H1 (cell line): ENCODE measurements around the gene DES. TPM values are rescaled to one million over a fixed set of nuclear protein-coding genes. Genes with fewer than 3 reads are reported as not detected.
"Not testable (repeated sequence)": the region's sequence is repeated elsewhere in the genome, so short reads cannot be mapped to it uniquely, and the experiment has no call there.

Experiments
- CTCF ChIA-PET: fragments of 300-600 bp; sonication (Branson Sonifier 250); formaldehyde crosslinking; loops from one replicate; lab custom pipeline; 2021; ENCODE audit not compliant: partially characterized antibody; lab: Charles Lee
- POLR2A ChIA-PET: fragments of 300-600 bp; sonication (Branson Sonifier 250); formaldehyde crosslinking; loops from one replicate; lab custom pipeline; 2021; ENCODE audit warnings: inconsistent platforms; ENCODE audit not compliant: partially characterized antibody; lab: Charles Lee
- DNase-seq, 2 experiments: peaks; one replicate each; pipeline versions ENCODE4 v3.0.0 to v3.0.0-alpha.2; 2010 to 2022; ENCODE audit warnings: low spot score in 2 of 2, low read depth in 1 of 2, mixed read lengths in 1 of 2
- FAIRE-seq: peaks from 2 replicates; lab custom pipeline; 2011; peaks lifted over from hg19 to GRCh38; lab: Jason Lieb, UNC
- H2AFZ ChIP-seq: 2 replicates; pipeline ENCODE4 v1.8.1; 2012; ENCODE audit warnings: low read length, inconsistent platforms
- H2AK5ac ChIP-seq: 2 replicates; pipeline ENCODE4 v1.6.1; 2013; ENCODE audit warnings: low read depth, low read length
- H2BK120ac ChIP-seq: replicated peaks from 2 replicates; pipeline ENCODE3; 2013; ENCODE audit warnings: low read depth, low read length, inconsistent platforms
- H2BK12ac ChIP-seq: 2 replicates; pipeline ENCODE4 v1.6.1; 2013; ENCODE audit warnings: low read depth, low read length
- H2BK15ac ChIP-seq: 2 replicates; pipeline ENCODE4 v1.6.1; 2013; ENCODE audit warnings: low read length
- H2BK20ac ChIP-seq: 2 replicates; pipeline ENCODE4 v1.6.1; 2013; ENCODE audit warnings: low read length
- H2BK5ac ChIP-seq: 2 replicates; pipeline ENCODE4 v1.6.1; 2013; ENCODE audit warnings: low read depth, low read length
- H3K14ac ChIP-seq: 2 replicates; pipeline ENCODE4 v1.6.1; 2013; ENCODE audit warnings: inconsistent platforms; ENCODE audit not compliant: insufficient read length
- H3K18ac ChIP-seq: 2 replicates; pipeline ENCODE4 v1.6.1; 2013; ENCODE audit warnings: low read length; ENCODE audit errors: extremely low read depth
- H3K23ac ChIP-seq: 2 replicates; pipeline ENCODE4 v1.6.1; 2013; ENCODE audit warnings: inconsistent platforms; ENCODE audit not compliant: insufficient read length
- H3K23me2 ChIP-seq: 2 replicates; pipeline ENCODE4 v1.6.1; 2013; ENCODE audit warnings: low read depth, low read length
- H3K27ac ChIP-seq: 2 replicates; pipeline ENCODE4 v1.6.1; 2011; ENCODE audit warnings: low read depth, low read length, inconsistent platforms
- H3K27me3 ChIP-seq, 4 experiments: replicated peaks in 1 of 4; 1 replicate in 1 of 4; 2 replicates in 3 of 4; pipeline versions ENCODE4 v1.6.1 to v1.8.1; 2011 to 2013; ENCODE audit warnings: low read length in 3 of 4, mild to moderate bottlenecking in 3 of 4, inconsistent platforms in 2 of 4, mixed read lengths in 2 of 4, moderate library complexity in 1 of 4; ENCODE audit not compliant: control insufficient read depth in 3 of 4, insufficient read depth in 3 of 4; ENCODE audit errors: extremely low read depth in 1 of 4
- H3K36me3 ChIP-seq, 4 experiments: 2 replicates each; pipeline versions ENCODE4 v1.6.1 to v1.8.1; 2011 to 2013; ENCODE audit warnings: mild to moderate bottlenecking in 4 of 4, low read length in 3 of 4, moderate library complexity in 2 of 4, control low read depth in 1 of 4, inconsistent platforms in 1 of 4; ENCODE audit not compliant: insufficient read depth in 4 of 4, control insufficient read depth in 2 of 4
- H3K4ac ChIP-seq: replicated peaks from 2 replicates; pipeline ENCODE3; 2013; ENCODE audit warnings: low read length, low read depth, mixed read lengths, inconsistent platforms; ENCODE audit not compliant: insufficient read length
- H3K4me1 ChIP-seq, 4 experiments: replicated peaks in 1 of 4; 1 replicate in 1 of 4; 2 replicates in 3 of 4; pipeline versions ENCODE4 v1.6.1 to v1.8.1; 2011 to 2013; ENCODE audit warnings: low read length in 3 of 4, inconsistent platforms in 2 of 4, mixed read lengths in 1 of 4; ENCODE audit not compliant: insufficient read depth in 4 of 4, control insufficient read depth in 3 of 4
- H3K4me2 ChIP-seq, 2 experiments: 2 replicates each; pipeline versions ENCODE4 v1.6.1 to v1.8.1; 2011 to 2013; ENCODE audit warnings: low read depth in 2 of 2, low read length in 2 of 2, control low read depth in 1 of 2, inconsistent platforms in 1 of 2, mild to moderate bottlenecking in 1 of 2; ENCODE audit not compliant: insufficient read depth in 1 of 2
- H3K4me3 ChIP-seq, 4 experiments: fragments of 200-600, 300-600 bp in 1 of 4; sonication (generic), shearing (Covaris generic), sonication (Bioruptor Twin) in 1 of 4; 2 replicates each; pipeline versions ENCODE4 v1.5.1 to v1.8.1; 2011 to 2016; ENCODE audit warnings: low read length in 4 of 4, low read depth in 3 of 4, control low read depth in 2 of 4, inconsistent platforms in 2 of 4, mild to moderate bottlenecking in 2 of 4, mixed read lengths in 1 of 4, moderate library complexity in 1 of 4; ENCODE audit not compliant: insufficient read depth in 2 of 4; ENCODE audit errors: extremely low read depth in 1 of 4
- H3K56ac ChIP-seq: replicated peaks from 2 replicates; pipeline ENCODE3; 2013; ENCODE audit warnings: low read depth, mild to moderate bottlenecking, mixed read lengths, low read length, inconsistent platforms; ENCODE audit not compliant: insufficient read length
- H3K79me1 ChIP-seq: 2 replicates; pipeline ENCODE4 v1.6.1; 2013; ENCODE audit warnings: low read depth, low read length, control low read depth
- H3K79me2 ChIP-seq, 2 experiments: 2 replicates each; pipeline versions ENCODE4 v1.6.1 to v1.8.1; 2012 to 2013; ENCODE audit warnings: low read length in 2 of 2, mild to moderate bottlenecking in 2 of 2, inconsistent platforms in 1 of 2; ENCODE audit not compliant: insufficient read depth in 2 of 2, control insufficient read depth in 1 of 2
- H3K9ac ChIP-seq, 4 experiments: replicated peaks in 1 of 4; 1 replicate in 1 of 4; 2 replicates in 3 of 4; pipeline versions ENCODE4 v1.6.1 to v1.8.1; 2011 to 2013; ENCODE audit warnings: low read depth in 3 of 4, low read length in 3 of 4, control low read depth in 2 of 4, mild to moderate bottlenecking in 2 of 4, moderate library complexity in 2 of 4, inconsistent platforms in 1 of 4; ENCODE audit errors: extremely low read depth in 1 of 4
- H3K9me3 ChIP-seq, 2 experiments: 2 replicates each; pipeline versions ENCODE4 v1.6.1 to v1.8.1; 2012 to 2013; ENCODE audit warnings: mild to moderate bottlenecking in 2 of 2, moderate library complexity in 2 of 2, control low read depth in 1 of 2, inconsistent platforms in 1 of 2, low read depth in 1 of 2, low read length in 1 of 2, mixed read lengths in 1 of 2; ENCODE audit not compliant: insufficient read depth in 2 of 2
- H4K20me1 ChIP-seq, 2 experiments: replicated peaks in 1 of 2; 2 replicates each; pipeline versions ENCODE3 to v1.8.1; 2011 to 2013; ENCODE audit warnings: inconsistent platforms in 2 of 2, low read length in 2 of 2, mild to moderate bottlenecking in 1 of 2; ENCODE audit not compliant: insufficient read depth in 2 of 2, control insufficient read depth in 1 of 2
- H4K5ac ChIP-seq: 2 replicates; pipeline ENCODE4 v1.6.1; 2013; ENCODE audit warnings: low read length, low read depth, mixed read lengths, inconsistent platforms; ENCODE audit not compliant: insufficient read length
- H4K8ac ChIP-seq: 2 replicates; pipeline ENCODE4 v1.8.0; 2013; ENCODE audit warnings: mild to moderate bottlenecking, moderate library complexity, low read length, inconsistent platforms; ENCODE audit not compliant: insufficient read depth; ENCODE audit errors: extremely low read depth
- H4K91ac ChIP-seq: replicated peaks from 2 replicates; pipeline ENCODE3; 2013; ENCODE audit warnings: low read length, mixed read lengths, inconsistent platforms; ENCODE audit not compliant: insufficient read length
- WGBS, 2 experiments: shearing (Covaris generic) in 1 of 2; methylation state at CpG; one replicate each; pipeline versions ENCODE4 v1.1.6 to v1.1.7; 2013 to 2015; ENCODE audit warnings: low lambda C conversion rate in 2 of 2, mixed read lengths in 2 of 2, inconsistent platforms in 1 of 2, low coverage in 1 of 2, missing lambda C conversion rate in 1 of 2; ENCODE audit not compliant: insufficient replicate concordance in 2 of 2, insufficient coverage in 1 of 2, insufficient read length in 1 of 2; ENCODE audit errors: extremely low coverage in 1 of 2, missing lambda C conversion rate in 1 of 2; 5-methylcytosine and 5-hydroxymethylcytosine counted together
- polyA plus RNA-seq, 7 experiments: library from polyadenylated mRNA; depleted of rRNA in 3 of 7; stranded (reverse) in 5 of 7; unstranded in 2 of 7; fragments of >200 nt in 5 of 7; fragments of 200-250 nt in 2 of 7; gene quantifications; 1 replicate in 5 of 7; 2 replicates in 1 of 7; 4 replicates in 1 of 7; pipeline versions ENCODE4 v1.2.1 to v1.2.3, GENCODE V29; 2011 to 2013; ENCODE audit warnings: missing spikeins in 2 of 7, mixed read lengths in 2 of 7
- total RNA-seq: library from RNA; stranded (reverse); fragmentation: NEBNext Ultra II Directional; extraction: Animal tissue kit (Norgen Biotek cat#: 25700); gene quantifications from 2 replicates; pipeline ENCODE4 v1.2.1, GENCODE V29; 2021

Gene DES
- total and polyA plus RNA-seq, 2 of the 8 experiments (the other 6 are each of a cell fraction or from before 2014, with no cell fraction given): 1.8 to 4.3 TPM

DNA sequence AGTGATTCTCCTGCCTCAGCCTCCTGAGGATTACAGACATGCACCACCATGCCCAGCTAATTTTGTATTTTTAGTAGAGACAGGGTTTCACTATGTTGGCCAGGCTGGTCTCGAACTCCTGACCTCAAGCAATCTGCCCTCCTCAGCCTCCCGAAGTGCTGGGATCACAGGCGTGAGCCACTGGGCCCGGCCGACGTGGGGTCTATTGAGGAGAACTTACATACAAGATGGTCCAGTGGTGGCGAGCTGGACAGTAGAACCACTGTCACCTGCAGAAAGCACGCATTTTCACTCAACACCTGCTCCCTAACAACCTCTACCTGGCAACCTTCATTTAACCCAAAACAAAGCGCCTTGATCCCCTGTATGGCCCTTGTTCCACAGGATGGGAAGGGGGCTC, 23.1 kb upstream of the DES start:
- H2BK12ac ChIP-seq, H3K18ac ChIP-seq, H2BK20ac ChIP-seq, H4K8ac ChIP-seq, H2BK15ac ChIP-seq, H3K9ac ChIP-seq, H3K27me3 ChIP-seq, H3K79me2 ChIP-seq, H3K4me3 ChIP-seq, H4K20me1 ChIP-seq, H3K14ac ChIP-seq, POLR2A ChIA-PET, H3K56ac ChIP-seq, H2AK5ac ChIP-seq, H4K5ac ChIP-seq, H3K79me1 ChIP-seq, H3K4me2 ChIP-seq, H4K91ac ChIP-seq, DNase-seq, H3K23ac ChIP-seq, H3K4me1 ChIP-seq, H2AFZ ChIP-seq, H3K9me3 ChIP-seq, H3K23me2 ChIP-seq, H2BK5ac ChIP-seq, H3K4ac ChIP-seq, H3K27ac ChIP-seq, H2BK120ac ChIP-seq, FAIRE-seq, H3K36me3 ChIP-seq: not testable (repeated sequence)
- WGBS, 2 experiments: 88% methylated on average over 9 of the region's 9 CpGs; no CpG with 5 or more reads in 1 of the 2 experiments
- CTCF ChIA-PET: interaction anchor here (0.6 to 1.7 kb wide), 3 partner anchors 10 to 100 kb away, joined by 3 to 4 read pairs (median 3); no protein-coding TSS in a partner anchor
